Neural progenitor cell (in vitro differentiated cells): ENCODE measurements around the gene CDK5RAP2. TPM values are rescaled to one million over a fixed set of nuclear protein-coding genes. Genes with fewer than 3 reads are reported as not detected.

Experiments used
- DNase-seq: peaks from one replicate; pipeline ENCODE4 v3.0.0-alpha.2; 2016; ENCODE audit warnings: low spot score
- H2AFZ ChIP-seq: fragments of 200-600 bp; sonication (generic); replicated peaks from 2 replicates; pipeline ENCODE4 v1.6.1; 2016; ENCODE audit warnings: antibody characterized with exemption
- H3F3A ChIP-seq: fragments of 200-600 bp; sonication (generic); 2 replicates; pipeline ENCODE4 v1.6.1; 2016; ENCODE audit warnings: antibody characterized with exemption, low read depth
- H3K27ac ChIP-seq: fragments of 200-600 bp; sonication (generic); 2 replicates; pipeline ENCODE4 v1.5.1; 2016; ENCODE audit warnings: mild to moderate bottlenecking
- H3K27me3 ChIP-seq: fragments of 200-600 bp; sonication (generic); 2 replicates; pipeline ENCODE4 v1.6.1; 2016; ENCODE audit warnings: mild to moderate bottlenecking, moderate library complexity
- H3K36me3 ChIP-seq: fragments of 200-600 bp; sonication (generic); 2 replicates; pipeline ENCODE4 v1.5.1; 2016
- H3K4me1 ChIP-seq: fragments of 200-600 bp; sonication (generic); 2 replicates; pipeline ENCODE4 v1.6.1; 2016; ENCODE audit warnings: mixed run types
- H3K4me2 ChIP-seq: fragments of 200-600 bp; sonication (generic); 2 replicates; pipeline ENCODE4 v1.6.1; 2016
- H3K4me3 ChIP-seq: fragments of 200-600 bp; sonication (generic); 2 replicates; pipeline ENCODE4 v1.5.1; 2016
- H3K79me2 ChIP-seq: fragments of 200-600 bp; sonication (generic); 2 replicates; pipeline ENCODE4 v1.6.1; 2016; ENCODE audit warnings: low read depth
- H3K9ac ChIP-seq: fragments of 200-600 bp; sonication (generic); 2 replicates; pipeline ENCODE4 v1.6.1; 2016
- H3K9me3 ChIP-seq: fragments of 200-600 bp; sonication (generic); 2 replicates; pipeline ENCODE4 v1.5.1; 2016; ENCODE audit warnings: low read depth
- H4K20me1 ChIP-seq: fragments of 200-600 bp; sonication (generic); 2 replicates; pipeline ENCODE4 v1.6.1; 2016; ENCODE audit warnings: low read depth
- H3K27ac Mint-ChIP-seq: 3 replicates; pipeline ENCODE4 v1.8.0; 2021; ENCODE audit warnings: mixed read lengths
- H3K27me3 Mint-ChIP-seq: 2 replicates; pipeline ENCODE4 v1.8.0; 2022; ENCODE audit warnings: low read depth, mild to moderate bottlenecking, inconsistent platforms, moderate library complexity, mixed read lengths; ENCODE audit not compliant: insufficient read depth
- H3K36me3 Mint-ChIP-seq: 3 replicates; pipeline ENCODE4 v1.8.0; 2021; ENCODE audit warnings: mixed read lengths
- H3K4me1 Mint-ChIP-seq: 3 replicates; pipeline ENCODE4 v1.8.0; 2021; ENCODE audit warnings: mixed read lengths
- H3K4me3 Mint-ChIP-seq: 3 replicates; pipeline ENCODE4 v1.8.0; 2021; ENCODE audit warnings: mild to moderate bottlenecking, moderate library complexity, mixed read lengths
- H3K9me3 Mint-ChIP-seq: 3 replicates; pipeline ENCODE4 v1.8.0; 2020; ENCODE audit warnings: mixed read lengths
- EZH2 ChIP-seq: fragments of 200-600 bp; sonication (generic); IDR thresholded peaks from 2 replicates; pipeline ENCODE4 v1.6.1; 2017; ENCODE audit warnings: antibody characterized with exemption, mild to moderate bottlenecking, moderate library complexity
- EZH2phosphoT487 ChIP-seq: fragments of 200-600 bp; sonication (generic); IDR thresholded peaks from 2 replicates; pipeline ENCODE4 v1.6.1; 2017; ENCODE audit warnings: antibody characterized with exemption
- total RNA-seq: library from RNA; depleted of rRNA; stranded (reverse); fragments of >200 nt; gene quantifications from 2 replicates; pipeline ENCODE4 v1.2.3, GENCODE V29; 2015; ENCODE audit warnings: low replicate concordance
- TF ChIP-seq, protein P1 (sequence below): fragments of 200-600 bp; sonication (generic); IDR thresholded peaks from 2 replicates; pipeline ENCODE4 v1.5.1; 2017; ENCODE audit warnings: antibody characterized with exemption, mild to moderate bottlenecking

Gene CDK5RAP2
- total RNA-seq, 1 donor from 2014 or later, result 62.5 TPM

DNA sequence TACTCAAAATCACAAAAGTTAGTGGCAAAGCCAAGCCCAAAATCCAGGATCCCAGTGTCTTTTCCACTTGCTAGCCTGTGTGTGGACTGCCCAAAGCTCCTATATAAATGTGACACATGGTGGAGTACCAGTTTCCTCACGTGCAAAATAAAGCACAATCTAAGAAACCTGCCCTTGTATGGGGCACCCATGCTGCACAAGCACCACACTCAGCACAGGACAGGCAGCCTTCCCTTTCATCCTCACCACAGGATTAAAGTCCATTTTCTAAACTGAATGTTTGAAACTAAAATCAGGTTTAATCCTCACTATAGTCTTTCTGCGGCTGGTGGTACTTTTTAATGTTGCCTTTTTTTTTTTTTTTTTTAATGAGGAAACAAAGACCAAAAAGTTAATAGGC lies 5.5 kb downstream of the CDK5RAP2 start:
- no peak overlapping the region for H3K4me3 ChIP-seq
- no peaks in the 10 kb centered on the region for H3K9me3 Mint-ChIP-seq
- H3K9me3 ChIP-seq, result no peaks in the 10 kb centered on the region
- H3K27ac ChIP-seq, result no peak overlapping the region
- peaks cover 84% of the 10 kb centered on the region for H3K79me2 ChIP-seq
- TF ChIP-seq EZH2 (no peak), EZH2phosphoT487 (no peak)
- TF ChIP-seq, protein P1, sequence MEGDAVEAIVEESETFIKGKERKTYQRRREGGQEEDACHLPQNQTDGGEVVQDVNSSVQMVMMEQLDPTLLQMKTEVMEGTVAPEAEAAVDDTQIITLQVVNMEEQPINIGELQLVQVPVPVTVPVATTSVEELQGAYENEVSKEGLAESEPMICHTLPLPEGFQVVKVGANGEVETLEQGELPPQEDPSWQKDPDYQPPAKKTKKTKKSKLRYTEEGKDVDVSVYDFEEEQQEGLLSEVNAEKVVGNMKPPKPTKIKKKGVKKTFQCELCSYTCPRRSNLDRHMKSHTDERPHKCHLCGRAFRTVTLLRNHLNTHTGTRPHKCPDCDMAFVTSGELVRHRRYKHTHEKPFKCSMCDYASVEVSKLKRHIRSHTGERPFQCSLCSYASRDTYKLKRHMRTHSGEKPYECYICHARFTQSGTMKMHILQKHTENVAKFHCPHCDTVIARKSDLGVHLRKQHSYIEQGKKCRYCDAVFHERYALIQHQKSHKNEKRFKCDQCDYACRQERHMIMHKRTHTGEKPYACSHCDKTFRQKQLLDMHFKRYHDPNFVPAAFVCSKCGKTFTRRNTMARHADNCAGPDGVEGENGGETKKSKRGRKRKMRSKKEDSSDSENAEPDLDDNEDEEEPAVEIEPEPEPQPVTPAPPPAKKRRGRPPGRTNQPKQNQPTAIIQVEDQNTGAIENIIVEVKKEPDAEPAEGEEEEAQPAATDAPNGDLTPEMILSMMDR, result no peak
- no peak overlapping the region for H3K9ac ChIP-seq
- peaks cover 34% of the 10 kb centered on the region for H4K20me1 ChIP-seq
- H3K4me2 ChIP-seq, result no peak overlapping the region
- H3K4me3 Mint-ChIP-seq, result no peak overlapping the region
- H3K27ac Mint-ChIP-seq, result no peak overlapping the region
- no peaks in the 10 kb centered on the region for H3K27me3 Mint-ChIP-seq
- peaks cover 8% of the 10 kb centered on the region for H3K4me1 ChIP-seq
- H3K36me3 ChIP-seq, result no peaks in the 10 kb centered on the region
- H3K36me3 Mint-ChIP-seq, result peaks cover 23% of the 10 kb centered on the region
- no peak overlapping the region for H2AFZ ChIP-seq
- no peak for DNase-seq
- H3K4me1 Mint-ChIP-seq, result peaks cover 14% of the 10 kb centered on the region
- no peaks in the 10 kb centered on the region for H3K27me3 ChIP-seq
- no peaks in the 10 kb centered on the region for H3F3A ChIP-seq

DNA sequence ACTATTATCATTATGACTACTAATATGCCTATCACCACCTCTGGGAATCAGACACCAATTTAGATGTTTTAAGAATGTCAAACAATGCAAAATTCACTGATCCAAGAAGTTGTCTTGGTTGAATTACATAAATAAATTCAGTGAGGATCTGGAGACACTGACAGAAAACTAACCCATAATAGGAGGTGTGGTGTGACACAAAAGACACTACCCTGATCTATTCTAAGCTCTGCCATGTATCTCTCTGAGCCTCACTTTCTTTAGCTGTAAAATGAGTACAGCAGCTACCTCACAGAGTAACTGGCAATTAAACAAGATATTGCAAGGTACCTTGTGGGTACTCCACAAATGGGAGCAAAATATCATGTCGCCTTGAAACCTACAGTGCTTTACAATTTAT lies 7.5 kb downstream of the CDK5RAP2 start:
- Histone ChIP-seq H3K27me3 (no peaks in the 10 kb centered on the region), H3K4me1 (peaks cover 2% of the 10 kb centered on the region), H4K20me1 (peaks cover 30% of the 10 kb centered on the region), H3K4me2 (no peak overlapping the region), H3K9me3 (no peaks in the 10 kb centered on the region), H3K4me3 (no peak overlapping the region), H3K27ac (no peak overlapping the region), H3F3A (no peaks in the 10 kb centered on the region), H3K79me2 (peaks cover 64% of the 10 kb centered on the region), H2AFZ (no peak overlapping the region), H3K36me3 (no peaks in the 10 kb centered on the region), H3K9ac (no peak overlapping the region)
- H3K27me3 Mint-ChIP-seq, result no peaks in the 10 kb centered on the region
- TF ChIP-seq, protein P1, result no peak
- TF ChIP-seq EZH2phosphoT487, result no peak
- TF ChIP-seq EZH2, result no peak
- no peaks in the 10 kb centered on the region for H3K9me3 Mint-ChIP-seq
- no peak overlapping the region for H3K4me3 Mint-ChIP-seq
- peaks cover 2% of the 10 kb centered on the region for H3K4me1 Mint-ChIP-seq
- H3K36me3 Mint-ChIP-seq, result peaks cover 33% of the 10 kb centered on the region
- DNase-seq, result no peak
- no peak overlapping the region for H3K27ac Mint-ChIP-seq

DNA sequence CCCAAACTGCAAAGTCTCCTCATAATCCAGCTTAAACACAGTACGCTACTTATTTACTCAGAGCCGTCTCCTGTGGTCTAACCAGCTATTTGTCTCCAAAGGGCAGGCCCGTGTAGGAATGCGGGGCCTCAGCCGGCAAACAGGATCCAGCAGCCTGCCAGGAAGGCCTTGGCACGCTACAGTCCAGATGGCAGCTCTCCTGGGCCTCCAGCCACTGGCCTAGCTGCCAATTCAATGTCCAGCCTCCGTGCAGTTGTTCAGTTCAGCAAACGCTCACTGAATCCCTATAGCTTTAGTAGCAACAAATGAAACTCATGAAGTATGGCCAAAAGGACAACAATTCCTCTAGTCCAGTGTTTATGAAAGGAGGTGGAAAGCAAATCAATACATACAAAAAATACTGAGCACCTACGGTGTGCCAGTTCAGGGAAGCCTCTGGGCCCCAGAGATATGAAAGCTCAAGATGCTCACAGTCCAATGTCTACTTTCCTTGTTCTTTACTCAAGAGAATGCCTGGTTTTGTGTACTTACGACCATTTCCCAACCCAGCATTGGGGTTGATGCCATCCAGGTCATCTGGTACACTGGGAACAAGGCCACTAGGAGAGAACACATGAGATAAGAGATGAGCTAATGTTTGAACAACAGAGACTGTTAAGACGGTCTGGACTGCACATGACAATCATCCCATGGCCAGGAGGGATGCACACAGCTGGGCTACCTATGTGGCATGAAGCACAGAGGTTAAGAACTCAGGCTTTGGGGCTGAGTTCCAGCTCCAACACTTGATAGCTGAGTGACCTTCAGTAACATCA lies 8.3 kb downstream of the CDK5RAP2 start:
- no peaks in the 10 kb centered on the region for H3K9me3 ChIP-seq
- no peaks in the 10 kb centered on the region for H3K9me3 Mint-ChIP-seq
- no peak overlapping the region for H3K27ac Mint-ChIP-seq
- no peaks in the 10 kb centered on the region for H3K27me3 Mint-ChIP-seq
- H3K9ac ChIP-seq, result no peak overlapping the region
- peaks cover 31% of the 10 kb centered on the region for H4K20me1 ChIP-seq
- H3K36me3 ChIP-seq, result no peaks in the 10 kb centered on the region
- H3K4me3 ChIP-seq, result no peak overlapping the region
- no peaks in the 10 kb centered on the region for H3F3A ChIP-seq
- no peak overlapping the region for H3K4me2 ChIP-seq
- peaks cover 2% of the 10 kb centered on the region for H3K4me1 ChIP-seq
- H3K36me3 Mint-ChIP-seq, result peaks cover 30% of the 10 kb centered on the region
- no peak for DNase-seq
- TF ChIP-seq EZH2phosphoT487, result no peak
- TF ChIP-seq EZH2, result no peak
- no peak overlapping the region for H3K27ac ChIP-seq
- no peak overlapping the region for H3K4me3 Mint-ChIP-seq
- no peak overlapping the region for H2AFZ ChIP-seq
- no peaks in the 10 kb centered on the region for H3K4me1 Mint-ChIP-seq
- peaks cover 56% of the 10 kb centered on the region for H3K79me2 ChIP-seq
- H3K27me3 ChIP-seq, result no peaks in the 10 kb centered on the region

DNA sequence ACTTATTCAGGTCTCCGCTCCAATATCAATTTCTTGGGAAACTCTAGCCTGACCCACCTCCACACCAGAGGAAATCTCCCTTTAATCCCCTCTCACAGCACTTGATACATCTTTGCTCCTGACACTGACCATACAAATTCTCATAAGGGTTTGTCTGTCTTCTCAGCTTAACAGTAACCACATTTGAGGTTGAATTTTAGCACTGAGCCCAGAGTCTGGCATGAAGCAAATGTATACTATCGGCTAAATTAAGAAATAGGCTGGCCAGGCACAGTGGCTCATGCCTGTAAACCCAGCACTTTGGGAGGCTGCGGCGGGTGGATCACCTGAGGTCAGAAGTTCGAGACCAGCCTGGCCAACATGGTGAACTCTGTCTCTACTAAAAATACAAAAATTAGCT lies 9.7 kb downstream of the CDK5RAP2 start:
- H3K9ac ChIP-seq, result no peak overlapping the region
- Mint-ChIP-seq H3K4me3 (no peak overlapping the region), H3K4me1 (no peaks in the 10 kb centered on the region), H3K27ac (no peak overlapping the region), H3K27me3 (no peaks in the 10 kb centered on the region), H3K9me3 (no peaks in the 10 kb centered on the region), H3K36me3 (peaks cover 30% of the 10 kb centered on the region)
- no peak for DNase-seq
- no peak overlapping the region for H3K27ac ChIP-seq
- H3K36me3 ChIP-seq, result peaks cover 4% of the 10 kb centered on the region
- peaks cover 36% of the 10 kb centered on the region for H4K20me1 ChIP-seq
- H3K79me2 ChIP-seq, result peaks cover 52% of the 10 kb centered on the region
- no peaks in the 10 kb centered on the region for H3K27me3 ChIP-seq
- H3F3A ChIP-seq, result no peaks in the 10 kb centered on the region
- no peak overlapping the region for H3K4me2 ChIP-seq
- no peak overlapping the region for H3K4me3 ChIP-seq
- H3K9me3 ChIP-seq, result no peaks in the 10 kb centered on the region
- peaks cover 2% of the 10 kb centered on the region for H3K4me1 ChIP-seq
- H2AFZ ChIP-seq, result no peak overlapping the region
- TF ChIP-seq, protein P1, result no peak
- TF ChIP-seq EZH2phosphoT487 (no peak), EZH2 (no peak)
